Measurements from ENCODE around the gene DYDC2.

DYDC2 gene, protein sequence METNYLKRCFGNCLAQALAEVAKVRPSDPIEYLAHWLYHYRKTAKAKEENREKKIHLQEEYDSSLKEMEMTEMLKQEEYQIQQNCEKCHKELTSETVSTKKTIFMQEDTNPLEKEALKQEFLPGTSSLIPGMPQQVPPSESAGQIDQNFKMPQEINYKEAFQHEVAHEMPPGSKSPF

DNA sequence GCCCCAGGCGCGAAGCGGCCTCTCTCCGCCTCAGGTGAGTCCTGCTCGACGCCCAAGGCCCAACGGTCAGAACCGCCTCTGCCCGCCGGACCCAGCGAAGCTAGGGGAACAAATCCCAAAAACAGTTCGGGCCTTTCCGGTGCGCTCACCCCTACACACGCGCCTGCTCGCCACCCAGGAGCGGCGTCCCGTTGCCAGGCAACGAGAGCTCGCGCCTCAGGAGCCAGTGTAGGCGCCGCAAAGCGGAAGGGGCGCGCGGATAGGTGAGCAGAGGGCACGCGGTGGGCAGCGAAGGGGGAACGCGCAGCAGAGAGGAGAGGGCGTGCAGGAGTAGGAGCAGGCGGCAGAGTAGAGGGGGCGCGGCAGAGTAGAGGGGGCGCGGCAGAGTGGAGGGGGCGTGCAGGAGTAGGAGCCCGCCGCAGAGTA, at the start of gene DYDC2, which contains the start of gene DYDC1:
TSS of gene DYDC2 (plus strand) at position 219 of the 426 bp plus-strand sequence. CDS start 5,663 bp downstream, outside the sequence.
TSS of gene DYDC1 (minus strand) at position 193 of the 426 bp plus-strand sequence. CDS start 4,154 bp downstream, outside the sequence.
- peak within 1 kb of the TSS in 1 of 2 donors; percentile 19 for H3K27ac Mint-ChIP-seq
- DNase-seq = peak; percentile 52 to 60
- peaks cover 48% of the 10 kb centered on the region for H3K27me3 Mint-ChIP-seq
- H3K4me3 Mint-ChIP-seq = peak within 1 kb of the TSS; percentile 71 to 87
- ATAC-seq = peak; percentile 90
- peaks cover 17% of the 10 kb centered on the region for H3K4me1 Mint-ChIP-seq
- H3K9me3 Mint-ChIP-seq = no peaks in the 10 kb centered on the region

DNA sequence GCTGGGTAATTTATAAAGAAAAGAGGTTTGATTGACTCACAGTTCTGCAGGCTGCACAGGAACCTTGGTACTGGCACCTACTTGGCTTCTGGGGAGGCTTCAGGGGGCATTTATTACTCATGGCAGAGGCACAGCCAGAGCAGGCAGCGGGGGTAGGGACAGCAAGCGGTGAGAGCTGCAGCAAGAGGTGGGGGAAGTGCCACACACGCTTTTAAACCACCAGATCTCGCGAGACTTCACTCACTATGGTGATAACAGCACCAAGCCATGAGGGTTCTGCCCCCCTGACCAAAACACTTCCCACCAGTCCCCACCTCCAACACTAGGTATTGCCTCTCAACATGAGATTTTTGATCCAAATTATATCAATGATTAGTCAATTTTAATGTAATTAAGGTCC, 43.1 kb upstream of the DYDC2 start:
- Mint-ChIP-seq H3K4me1 (no peaks in the 10 kb centered on the region), H3K4me3 (no peak overlapping the region), H3K27me3 (no peaks in the 10 kb centered on the region), H3K27ac (no peak overlapping the region), H3K9me3 (no peaks in the 10 kb centered on the region)
- ATAC-seq = no peak
- DNase-seq = no peak

DNA sequence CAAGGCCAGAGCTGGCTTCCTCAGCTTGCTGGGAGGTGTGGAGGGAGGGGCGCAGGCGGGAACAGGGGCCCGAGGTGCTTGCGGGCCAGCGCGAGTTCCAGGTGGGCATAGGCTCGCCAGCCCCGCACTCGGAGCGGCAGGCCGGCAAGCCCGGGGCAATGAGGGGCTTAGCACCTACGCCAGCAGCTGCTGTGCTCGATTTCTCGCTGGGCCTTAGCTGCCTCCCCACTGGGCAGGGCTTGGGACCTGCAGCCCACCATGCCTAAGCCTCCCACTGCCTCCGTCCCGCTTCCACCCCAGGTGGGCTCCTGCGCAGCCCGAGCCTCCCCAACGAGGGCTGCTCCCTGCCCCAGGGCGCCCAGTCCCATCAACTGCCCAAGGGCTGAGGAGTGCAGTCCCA, 41.2 kb upstream of the DYDC2 start:
- Mint-ChIP-seq H3K4me1 (no peaks in the 10 kb centered on the region), H3K27ac (no peak overlapping the region), H3K4me3 (no peak overlapping the region), H3K27me3 (no peaks in the 10 kb centered on the region), H3K9me3 (no peaks in the 10 kb centered on the region)
- DNase-seq (no peak), ATAC-seq (no peak)

DNA sequence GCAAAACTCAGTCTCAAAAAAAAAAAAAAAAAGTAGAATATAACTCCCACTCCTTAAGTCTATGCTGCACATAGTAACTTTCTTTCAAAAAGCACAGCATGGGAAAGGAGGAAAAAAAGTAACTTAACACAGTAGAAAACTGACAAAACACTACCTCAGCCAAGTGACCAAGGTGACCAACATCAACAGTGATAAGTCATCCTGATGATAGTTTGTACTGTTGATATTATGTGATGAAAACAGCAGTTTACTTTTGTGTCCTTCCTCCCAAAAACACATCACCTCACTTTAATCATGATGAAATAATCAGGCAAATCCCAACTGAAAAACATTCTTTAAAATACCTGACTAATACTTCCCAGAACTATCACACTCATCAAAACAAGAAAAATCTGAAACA, 37.8 kb upstream of the DYDC2 start:
- Mint-ChIP-seq H3K4me1 (no peaks in the 10 kb centered on the region), H3K27ac (peak overlapping the region in 1 of 2 donors; percentile 9), H3K9me3 (no peaks in the 10 kb centered on the region), H3K4me3 (no peak overlapping the region), H3K27me3 (no peaks in the 10 kb centered on the region)
- no peak for DNase-seq
- ATAC-seq = no peak

DNA sequence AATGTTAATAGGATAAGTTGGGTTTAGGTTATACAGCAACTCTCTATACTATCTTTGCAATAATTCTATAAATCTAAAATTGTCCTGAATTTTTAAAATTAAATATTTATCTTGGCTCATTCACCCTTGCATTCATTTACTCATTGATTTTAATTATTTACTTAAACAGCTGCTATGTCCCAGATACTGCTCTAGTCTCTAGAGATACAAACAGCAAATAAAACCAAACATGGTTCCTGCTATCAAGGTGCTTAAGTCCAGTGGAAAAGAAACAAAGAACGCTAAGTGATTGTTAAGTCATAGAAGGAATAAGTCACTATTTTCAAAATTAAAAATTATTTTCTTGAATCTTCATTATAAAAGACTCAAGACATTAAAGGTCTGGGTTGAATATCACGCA, 37.3 kb upstream of the DYDC2 start:
- no peaks in the 10 kb centered on the region for H3K9me3 Mint-ChIP-seq
- DNase-seq = no peak
- H3K4me1 Mint-ChIP-seq = no peaks in the 10 kb centered on the region
- H3K27ac Mint-ChIP-seq = no peak overlapping the region
- ATAC-seq = no peak
- H3K27me3 Mint-ChIP-seq = no peaks in the 10 kb centered on the region
- no peak overlapping the region for H3K4me3 Mint-ChIP-seq

DNA sequence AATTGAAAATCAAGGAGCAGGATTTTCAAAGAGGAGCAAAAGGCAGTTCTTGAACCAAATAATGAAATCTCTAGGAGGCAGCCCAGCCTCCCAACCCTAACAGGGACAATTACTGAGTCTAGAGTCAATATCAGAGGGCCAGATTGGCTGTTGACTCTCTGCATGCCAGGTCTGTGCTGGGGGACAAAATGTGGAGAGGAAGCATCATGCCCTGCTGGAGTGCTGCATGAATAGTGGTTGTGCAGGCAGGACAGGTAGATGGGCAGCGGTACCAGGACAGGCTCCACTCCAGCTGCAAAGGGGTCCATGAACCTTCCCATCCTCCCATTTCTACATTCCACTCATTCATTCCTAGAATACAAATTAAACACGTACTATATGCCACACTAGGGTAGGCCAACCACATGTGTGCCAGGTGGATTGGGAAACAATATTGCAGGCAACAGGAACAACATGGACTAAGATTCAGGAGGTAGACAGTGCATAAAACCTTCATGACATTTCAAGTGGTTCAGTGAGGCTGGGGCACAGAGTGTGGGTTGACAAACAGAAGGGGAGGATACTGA, 36.8 kb upstream of the DYDC2 start:
- H3K9me3 Mint-ChIP-seq = no peaks in the 10 kb centered on the region
- no peaks in the 10 kb centered on the region for H3K4me1 Mint-ChIP-seq
- no peak overlapping the region for H3K4me3 Mint-ChIP-seq
- no peak for ATAC-seq
- DNase-seq = no peak
- no peak overlapping the region for H3K27ac Mint-ChIP-seq
- no peaks in the 10 kb centered on the region for H3K27me3 Mint-ChIP-seq

DNA sequence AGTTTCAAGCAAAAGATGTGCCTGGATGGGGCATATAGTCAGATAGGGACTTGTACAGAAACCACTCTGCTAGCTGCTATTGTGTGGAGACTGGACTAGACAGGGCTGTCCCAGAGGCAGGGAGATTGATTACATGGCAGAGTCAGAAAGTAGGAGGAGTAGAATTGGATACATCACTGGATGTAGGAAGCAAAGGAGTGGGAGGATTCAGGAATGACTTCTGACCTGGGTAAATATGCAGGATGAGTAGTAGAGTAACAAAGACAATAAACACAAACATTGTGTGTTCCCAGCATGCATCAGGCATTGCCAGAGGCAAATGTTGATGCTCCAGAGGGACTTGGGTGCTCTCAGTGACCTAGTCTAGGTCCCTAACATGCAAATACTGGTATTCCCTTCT, 36.2 kb upstream of the DYDC2 start:
- DNase-seq (no peak), ATAC-seq (no peak)
- Mint-ChIP-seq H3K4me1 (no peaks in the 10 kb centered on the region), H3K9me3 (no peaks in the 10 kb centered on the region), H3K27ac (no peak overlapping the region), H3K27me3 (no peaks in the 10 kb centered on the region), H3K4me3 (no peak overlapping the region)

DNA sequence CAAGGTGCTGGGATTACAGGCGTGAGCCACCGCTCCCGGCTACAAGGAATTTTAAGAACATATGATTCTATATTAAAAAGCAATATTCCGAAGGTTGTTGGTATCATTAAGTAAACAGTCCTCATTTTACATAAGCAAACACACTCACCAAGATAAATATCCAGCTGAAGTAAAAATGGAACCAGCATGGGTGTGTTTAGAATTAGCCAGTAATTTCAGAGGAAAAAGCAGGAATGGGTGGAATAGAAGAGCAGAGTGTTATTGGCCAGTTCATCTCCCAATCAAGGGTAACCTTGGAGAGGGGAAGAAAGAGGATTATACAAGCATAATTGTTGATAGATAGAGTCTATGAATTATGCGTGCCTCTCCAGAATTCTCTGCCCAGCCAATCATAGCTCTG, 35.4 kb upstream of the DYDC2 start:
- no peak overlapping the region for H3K4me3 Mint-ChIP-seq
- H3K27ac Mint-ChIP-seq = no peak overlapping the region
- no peak for ATAC-seq
- no peak for DNase-seq
- H3K27me3 Mint-ChIP-seq = no peaks in the 10 kb centered on the region
- no peaks in the 10 kb centered on the region for H3K9me3 Mint-ChIP-seq
- H3K4me1 Mint-ChIP-seq = no peaks in the 10 kb centered on the region

DNA sequence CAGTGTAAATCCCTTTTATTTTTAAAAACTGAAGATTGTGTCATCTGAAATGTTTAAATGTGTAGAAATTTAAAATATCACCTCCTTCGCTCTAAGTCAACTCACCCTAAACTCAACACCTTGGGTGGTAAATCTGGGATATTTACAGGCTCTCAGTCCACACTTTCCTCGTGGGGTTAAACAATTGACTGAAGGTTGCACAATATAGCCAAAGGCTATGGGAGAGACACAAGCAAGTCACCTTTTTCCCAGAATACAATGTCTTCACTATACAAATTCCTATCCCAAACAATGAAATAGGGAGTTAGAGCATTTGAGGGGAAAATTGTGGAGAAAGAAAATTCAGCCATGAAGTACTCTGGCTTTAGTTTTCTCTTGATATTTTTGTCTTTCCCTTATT, 34.4 kb upstream of the DYDC2 start:
- H3K27me3 Mint-ChIP-seq = no peaks in the 10 kb centered on the region
- no peak overlapping the region for H3K27ac Mint-ChIP-seq
- H3K9me3 Mint-ChIP-seq = no peaks in the 10 kb centered on the region
- no peak overlapping the region for H3K4me3 Mint-ChIP-seq
- no peak for DNase-seq
- H3K4me1 Mint-ChIP-seq = no peaks in the 10 kb centered on the region
- ATAC-seq = no peak

DNA sequence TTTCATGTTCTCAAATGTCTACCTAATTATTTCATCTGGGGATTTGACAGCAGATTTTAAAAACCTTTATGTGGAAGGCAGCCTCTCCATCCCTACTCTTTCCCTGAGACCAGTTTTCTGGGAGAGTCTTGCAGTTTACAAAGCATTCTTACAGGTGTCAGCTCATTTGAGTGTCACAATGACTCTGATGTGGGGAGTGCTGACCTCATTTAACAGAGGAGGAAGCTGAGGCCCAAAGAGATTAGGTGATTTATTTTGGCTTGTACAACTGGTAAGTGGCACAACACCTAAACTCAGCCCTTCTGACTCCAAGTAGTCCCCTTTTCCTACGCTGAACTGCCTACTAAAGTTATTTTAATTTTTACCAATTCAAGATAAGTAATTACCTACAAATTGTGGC, 33.9 kb upstream of the DYDC2 start:
- Mint-ChIP-seq H3K27ac (no peak overlapping the region), H3K4me3 (no peak overlapping the region), H3K4me1 (no peaks in the 10 kb centered on the region), H3K9me3 (no peaks in the 10 kb centered on the region), H3K27me3 (no peaks in the 10 kb centered on the region)
- no peak for DNase-seq
- ATAC-seq = no peak

DNA sequence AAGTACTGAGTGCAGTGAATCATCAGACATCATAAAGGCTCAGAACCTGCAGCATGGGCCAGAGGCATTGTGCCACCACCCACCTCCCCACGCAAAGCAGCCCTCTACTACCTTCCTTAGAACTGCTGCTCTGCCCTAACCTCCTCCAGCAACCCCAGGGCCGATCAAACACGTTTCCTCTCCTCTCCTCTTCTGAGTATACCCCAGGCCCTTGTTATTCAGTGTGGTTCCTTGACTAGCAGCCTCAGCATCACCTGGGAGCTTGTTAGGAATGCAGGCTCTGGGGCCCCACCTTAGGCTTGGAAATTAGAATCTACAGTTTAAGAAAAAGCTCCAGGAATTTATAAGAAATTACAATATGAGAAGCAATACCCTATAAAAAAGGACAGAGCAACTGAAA, 33.3 kb upstream of the DYDC2 start:
- H3K9me3 Mint-ChIP-seq = no peaks in the 10 kb centered on the region
- DNase-seq = no peak
- no peak for ATAC-seq
- H3K4me1 Mint-ChIP-seq = no peaks in the 10 kb centered on the region
- H3K27me3 Mint-ChIP-seq = no peaks in the 10 kb centered on the region
- H3K27ac Mint-ChIP-seq = no peak overlapping the region
- no peak overlapping the region for H3K4me3 Mint-ChIP-seq

DNA sequence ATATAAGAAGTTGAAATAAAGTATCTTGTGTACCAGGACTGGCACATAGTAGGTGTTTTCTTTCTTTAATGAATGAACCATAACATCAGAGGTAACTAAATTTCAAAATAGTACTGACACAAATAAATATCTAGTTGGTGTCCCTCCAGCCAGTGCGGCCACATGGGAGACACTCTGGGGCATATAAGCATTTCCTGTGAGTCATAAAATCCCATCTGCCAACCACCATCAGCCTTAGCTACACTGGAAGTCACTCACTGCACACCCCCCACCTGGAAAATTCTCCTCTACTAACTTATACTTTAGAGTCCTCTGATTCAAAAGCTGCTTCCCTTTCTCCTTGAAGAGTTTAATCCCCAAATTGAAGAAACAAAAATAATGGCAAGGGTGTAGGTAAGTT, 32.5 kb upstream of the DYDC2 start:
- Mint-ChIP-seq H3K9me3 (no peaks in the 10 kb centered on the region), H3K27ac (no peak overlapping the region), H3K4me3 (no peak overlapping the region), H3K27me3 (no peaks in the 10 kb centered on the region), H3K4me1 (no peaks in the 10 kb centered on the region)
- ATAC-seq (no peak), DNase-seq (no peak)

DNA sequence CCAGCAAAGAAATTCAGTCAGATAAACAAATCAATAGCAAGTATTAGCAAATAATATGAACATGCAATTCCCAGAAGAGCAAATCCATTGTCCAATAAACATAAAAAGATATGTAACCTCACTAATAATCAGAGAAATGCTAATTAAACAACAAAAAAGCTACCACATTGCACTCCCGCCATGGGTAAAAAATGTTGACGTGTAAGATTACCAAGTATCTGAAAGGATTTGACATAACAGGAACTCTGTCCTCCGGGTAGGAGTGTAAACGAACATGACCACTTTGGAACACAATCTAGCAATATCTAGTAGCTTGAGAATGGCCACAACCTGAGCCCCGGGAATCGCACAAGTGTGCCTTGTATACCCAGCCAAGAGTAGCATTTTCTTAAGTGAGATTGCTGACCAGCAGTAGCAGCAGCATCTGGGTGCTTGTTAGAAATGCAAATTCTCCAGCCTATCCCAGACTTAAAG, 31.7 kb upstream of the DYDC2 start:
- no peak overlapping the region for H3K27ac Mint-ChIP-seq
- ATAC-seq (no peak), DNase-seq (no peak)
- no peaks in the 10 kb centered on the region for H3K4me1 Mint-ChIP-seq
- no peaks in the 10 kb centered on the region for H3K27me3 Mint-ChIP-seq
- H3K9me3 Mint-ChIP-seq = no peaks in the 10 kb centered on the region
- no peak overlapping the region for H3K4me3 Mint-ChIP-seq

DNA sequence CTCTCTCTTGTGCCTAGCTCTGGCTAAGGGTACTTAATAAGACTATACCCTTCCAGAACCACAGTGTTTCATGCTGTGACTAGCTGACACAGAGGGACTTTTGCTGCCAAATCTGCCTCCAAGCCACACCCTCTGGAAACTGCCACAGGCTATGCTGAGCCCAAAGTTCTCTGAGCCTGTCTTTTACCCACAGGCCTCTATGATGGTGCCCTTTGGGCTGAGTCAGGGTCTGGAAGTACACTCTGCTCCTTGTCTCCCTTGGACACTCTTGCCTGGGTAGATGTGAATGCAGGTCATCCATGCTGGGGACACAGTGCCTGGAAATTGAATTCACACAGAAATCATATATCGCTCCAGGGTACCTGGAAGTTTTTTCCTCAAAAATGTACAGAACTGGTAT, 22.6 kb upstream of the DYDC2 start:
- Mint-ChIP-seq H3K4me1 (no peaks in the 10 kb centered on the region), H3K4me3 (no peak overlapping the region), H3K27me3 (no peaks in the 10 kb centered on the region), H3K27ac (no peak overlapping the region), H3K9me3 (no peaks in the 10 kb centered on the region)
- no peak for DNase-seq
- no peak for ATAC-seq

DNA sequence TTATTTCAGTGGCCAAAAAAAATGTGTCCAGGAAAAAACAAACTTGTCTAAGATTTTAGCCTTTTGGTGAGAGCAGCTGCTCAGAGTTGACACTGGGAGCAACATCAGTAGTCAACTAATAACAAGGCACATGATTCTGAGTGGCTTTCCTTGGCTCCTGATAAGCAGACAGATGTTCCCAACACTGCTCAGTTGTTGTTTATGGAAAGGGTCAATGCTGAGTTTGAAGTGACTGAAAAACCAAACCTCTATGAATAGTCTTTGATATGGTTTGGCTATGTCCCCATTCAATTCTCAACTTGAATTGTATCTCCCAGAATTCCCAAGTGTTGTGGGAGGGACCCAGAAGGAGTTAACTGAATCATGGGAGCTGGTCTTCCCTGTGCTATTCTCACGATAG, 12.3 kb upstream of the DYDC2 start:
- Mint-ChIP-seq H3K27ac (no peak overlapping the region), H3K4me3 (no peak overlapping the region), H3K9me3 (no peaks in the 10 kb centered on the region), H3K4me1 (no peaks in the 10 kb centered on the region), H3K27me3 (no peaks in the 10 kb centered on the region)
- no peak for DNase-seq
- no peak for ATAC-seq

DNA sequence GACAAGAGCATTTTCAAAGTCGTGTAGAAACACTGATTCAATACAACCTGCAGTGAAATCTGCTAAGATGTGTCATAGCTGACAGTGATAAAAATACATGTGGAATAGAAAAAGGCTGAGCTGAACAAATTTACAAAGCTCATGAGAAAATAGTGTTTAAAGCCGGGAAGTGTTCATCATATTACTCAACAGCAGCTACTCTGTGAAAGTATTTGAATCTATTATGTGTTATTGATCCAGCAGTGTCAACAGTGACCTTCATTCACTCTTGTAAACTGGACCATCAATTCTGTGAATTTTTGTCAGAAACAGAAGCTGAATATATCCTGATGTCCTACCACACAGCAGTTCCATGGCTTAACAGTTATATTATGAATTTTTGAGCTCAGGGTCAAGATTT, 11.7 kb upstream of the DYDC2 start:
- no peak overlapping the region for H3K4me3 Mint-ChIP-seq
- H3K27ac Mint-ChIP-seq = no peak overlapping the region
- no peak for DNase-seq
- no peak for ATAC-seq
- no peaks in the 10 kb centered on the region for H3K9me3 Mint-ChIP-seq
- no peaks in the 10 kb centered on the region for H3K4me1 Mint-ChIP-seq
- no peaks in the 10 kb centered on the region for H3K27me3 Mint-ChIP-seq

DNA sequence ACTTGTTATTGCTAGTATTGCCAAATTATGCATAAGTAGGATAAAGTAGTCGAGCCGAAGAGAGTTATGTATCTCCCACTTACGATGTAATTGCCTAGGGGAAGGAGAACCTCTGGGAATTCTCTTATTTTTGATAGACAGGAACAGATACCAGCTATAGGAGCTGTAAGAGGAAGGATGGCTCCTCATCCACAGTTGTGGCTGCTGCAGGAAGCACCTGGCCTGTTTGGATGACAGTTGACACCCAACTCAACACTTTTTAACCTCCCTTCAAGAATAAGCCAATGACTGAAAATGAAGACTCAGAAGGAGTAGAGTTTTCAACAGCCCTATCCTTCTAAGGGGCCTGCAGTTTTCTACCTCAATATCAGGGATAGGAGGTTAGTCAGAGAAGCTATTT, 6.3 kb upstream of the DYDC2 start:
- Mint-ChIP-seq H3K27me3 (peaks cover 20% of the 10 kb centered on the region), H3K9me3 (no peaks in the 10 kb centered on the region), H3K4me1 (no peaks in the 10 kb centered on the region), H3K27ac (no peak overlapping the region), H3K4me3 (no peak overlapping the region)
- ATAC-seq (no peak), DNase-seq (no peak)

Data from stimulated activated naive CD8-positive, alpha-beta T cell treated with anti-CD3 and anti-CD28 coated beads, Interleukin-15, amount 100 ng/mL, for 72 hours (primary cell).